AG04450 (cell line): ENCODE results near the gene DNM3. TPM values are rescaled to one million over a fixed set of nuclear protein-coding genes. Genes with fewer than 3 reads are reported as not detected.

Experiments
- CTCF ChIA-PET: fragments of 300-600, 350-600 bp; formaldehyde crosslinking; extraction: SDS; loops from one replicate; lab custom pipeline; 2022; ENCODE audit warnings: antibody characterized with exemption, inconsistent platforms; lab: Charles Lee
- POLR2A ChIA-PET: fragments of 350-600 bp; formaldehyde crosslinking; extraction: SDS; loops from one replicate; lab custom pipeline; 2021; ENCODE audit warnings: antibody characterized with exemption, inconsistent platforms; lab: Yijun Ruan, JAX
- DNase-seq: peaks from one replicate; pipeline ENCODE4 v3.0.0-alpha.2; 2011; ENCODE audit warnings: low read depth, low spot score
- H3K27ac ChIP-seq: one replicate; pipeline ENCODE4 v1.5.1; 2012; ENCODE audit warnings: low read depth, low read length, control low read depth
- H3K27me3 ChIP-seq: one replicate; pipeline ENCODE4 v1.6.0; 2012; ENCODE audit warnings: low read length; ENCODE audit not compliant: control insufficient read depth, insufficient read depth
- H3K4me3 ChIP-seq: 2 replicates; pipeline ENCODE4 v1.5.1; 2011; ENCODE audit warnings: mild to moderate bottlenecking, low read depth, low read length, control low read depth
- H3K9me3 ChIP-seq: 2 replicates; pipeline ENCODE4 v1.5.1; 2012; ENCODE audit warnings: low read length; ENCODE audit not compliant: control insufficient read depth, insufficient read depth
- CTCF ChIP-seq: IDR thresholded peaks from 2 replicates; pipeline ENCODE4 v1.5.1; 2011; ENCODE audit warnings: low read depth, low read length, control low read depth, inconsistent platforms
- polyA plus RNA-seq: library from polyadenylated mRNA; depleted of rRNA; stranded (reverse); fragments of >200 nt; gene quantifications from 2 replicates; pipeline ENCODE4 v1.2.3, GENCODE V29; 2011

The DNM3 gene
- polyA plus RNA-seq, 1 experiment, result 0.37 TPM

DNA sequence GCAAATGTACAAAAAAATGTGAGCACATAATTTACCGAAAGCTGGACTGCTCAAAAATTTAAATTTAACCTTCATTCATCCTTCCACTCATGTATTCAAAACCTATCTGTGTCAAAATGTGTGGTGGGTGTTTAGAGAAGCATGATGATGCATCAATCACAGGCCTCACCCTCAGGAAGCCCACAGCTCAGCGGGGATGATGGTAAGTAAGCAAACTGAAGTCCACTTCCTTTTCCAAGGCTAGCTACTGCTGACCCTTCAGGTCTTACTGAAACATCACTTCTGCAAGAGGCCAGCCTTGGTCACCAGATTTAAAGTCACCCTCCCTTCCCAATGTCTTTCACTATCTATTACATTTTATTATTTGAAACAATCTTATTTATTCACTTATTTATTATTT is 254.5 kb downstream of the DNM3 start:
- ChIA-PET CTCF (interaction anchor here (0.6 kb wide), 1 partner anchor 208 kb away, joined by 4 read pairs; no protein-coding TSS in a partner anchor), POLR2A (no interaction called here)
- no peak for DNase-seq
- no peak for TF ChIP-seq CTCF
- no peaks in the 10 kb centered on the region for H3K27me3 ChIP-seq
- H3K9me3 ChIP-seq, result no peaks in the 10 kb centered on the region
- H3K4me3 ChIP-seq, result no peak overlapping the region
- no peak overlapping the region for H3K27ac ChIP-seq

- H3K9me3 ChIP-seq, result no peaks in the 10 kb centered on the region
- H3K4me3 ChIP-seq, result no peak overlapping the region
- DNase-seq, result no peak
- H3K27ac ChIP-seq, result no peak overlapping the region
- ChIA-PET CTCF (interaction anchor here (0.5 to 0.9 kb wide), 2 partner anchors 15 to 531 kb away, joined by 3 to 4 read pairs; no protein-coding TSS in a partner anchor), POLR2A (no interaction called here)
- no peaks in the 10 kb centered on the region for H3K27me3 ChIP-seq
- no peak for TF ChIP-seq CTCF
Observed at GRCh38 chr1:172105230-172105629, 263.9 kb downstream of the DNM3 start.

DNA sequence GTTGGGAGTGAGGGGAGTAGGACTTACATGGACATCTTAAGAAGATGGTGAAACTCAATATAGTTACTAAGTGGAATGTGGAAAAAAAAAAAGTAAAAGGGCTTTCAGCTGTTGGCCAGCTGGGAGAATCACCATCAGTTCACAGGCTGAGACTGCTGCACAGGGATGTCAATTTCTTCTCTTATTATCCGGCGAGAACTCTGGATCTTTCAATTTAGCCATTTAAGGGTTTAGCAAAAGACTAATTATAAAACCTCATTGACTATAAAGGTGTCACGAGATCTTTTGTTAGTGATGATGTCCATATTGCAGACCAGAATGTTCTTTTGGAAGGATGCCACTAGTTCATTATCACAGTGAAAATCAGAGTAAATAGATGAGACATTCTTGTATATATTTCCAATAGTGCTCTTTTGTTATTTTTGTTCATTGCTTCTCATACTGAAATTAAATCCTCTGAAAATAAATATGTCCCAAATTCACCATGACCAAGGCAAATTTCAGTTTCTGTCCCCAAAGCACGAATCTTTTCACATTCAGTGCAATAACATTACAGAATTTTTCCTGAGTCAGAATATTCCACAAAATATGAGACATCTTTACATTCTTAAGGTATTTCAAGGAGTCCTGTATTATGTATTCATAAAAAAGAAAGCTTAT is 266.1 kb downstream of the DNM3 start:
- no peak for TF ChIP-seq CTCF
- H3K9me3 ChIP-seq, result no peaks in the 10 kb centered on the region
- CTCF ChIA-PET, result no interaction called here
- POLR2A ChIA-PET, result no interaction called here
- DNase-seq, result no peak
- H3K4me3 ChIP-seq, result no peak overlapping the region
- H3K27ac ChIP-seq, result no peak overlapping the region
- H3K27me3 ChIP-seq, result no peaks in the 10 kb centered on the region

- POLR2A ChIA-PET, result no interaction called here
- TF ChIP-seq CTCF, result no peak
- no peak for DNase-seq
- Histone ChIP-seq H3K27ac (no peak overlapping the region), H3K9me3 (no peaks in the 10 kb centered on the region), H3K4me3 (no peak overlapping the region), H3K27me3 (no peaks in the 10 kb centered on the region)
- CTCF ChIA-PET, result interaction anchor here (0.7 kb wide), 2 partner anchors 123 to 464 kb away, joined by 3 to 4 read pairs; no protein-coding TSS in a partner anchor
Observed at GRCh38 chr1:172108161-172108893, 267.0 kb downstream of the DNM3 start.

- no peak overlapping the region for H3K4me3 ChIP-seq
- H3K9me3 ChIP-seq, result no peaks in the 10 kb centered on the region
- DNase-seq, result no peak
- no peak overlapping the region for H3K27ac ChIP-seq
- H3K27me3 ChIP-seq, result no peaks in the 10 kb centered on the region
- CTCF ChIA-PET, result interaction anchor here (0.7 kb wide), 1 partner anchor 124 kb away, joined by 4 read pairs; no protein-coding TSS in a partner anchor
- TF ChIP-seq CTCF, result no peak
- POLR2A ChIA-PET, result no interaction called here
Observed at GRCh38 chr1:172109359-172109758, 268.1 kb downstream of the DNM3 start.
